ENCODE measurements around the gene UMODL1.
"Not testable (repeated sequence)": the region's sequence is repeated elsewhere in the genome, so short reads cannot be mapped to it uniquely, and the experiment has no call there.

The UMODL1 gene

DNA sequence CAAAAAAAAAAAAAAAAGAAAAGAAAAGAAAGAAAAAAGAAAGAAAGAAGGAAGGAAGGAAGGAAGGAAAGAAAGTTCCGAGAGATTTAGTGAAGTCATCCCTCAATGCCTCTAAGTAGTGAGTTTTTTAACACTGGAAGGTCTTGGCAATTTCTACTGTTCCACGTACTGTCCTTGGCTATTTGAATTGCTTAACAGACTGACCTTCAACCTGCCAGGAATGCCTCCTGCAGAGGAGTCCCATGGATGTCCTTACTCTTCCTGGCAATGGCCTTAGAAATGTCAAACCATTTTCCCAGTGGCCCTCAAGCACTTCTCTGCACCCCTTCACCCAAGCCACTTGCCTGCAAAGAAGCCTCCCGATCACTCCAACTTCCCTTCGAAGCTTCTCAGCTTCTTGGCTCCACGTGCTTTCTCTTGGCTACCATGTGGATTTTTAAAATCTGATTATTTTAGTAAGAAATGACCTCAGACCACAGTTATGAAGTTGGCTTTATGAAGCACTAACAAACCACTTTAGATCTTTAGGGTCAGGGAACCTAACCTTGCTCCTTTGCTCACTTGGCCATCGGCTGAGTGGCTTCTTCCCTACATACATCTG is 104.1 kb downstream of the UMODL1 start:
- DNase-seq, result no peak

- DNase-seq, result no peak
Measured at GRCh38 chr21:42176859-42177258, 105.7 kb downstream of the UMODL1 start.

DNA sequence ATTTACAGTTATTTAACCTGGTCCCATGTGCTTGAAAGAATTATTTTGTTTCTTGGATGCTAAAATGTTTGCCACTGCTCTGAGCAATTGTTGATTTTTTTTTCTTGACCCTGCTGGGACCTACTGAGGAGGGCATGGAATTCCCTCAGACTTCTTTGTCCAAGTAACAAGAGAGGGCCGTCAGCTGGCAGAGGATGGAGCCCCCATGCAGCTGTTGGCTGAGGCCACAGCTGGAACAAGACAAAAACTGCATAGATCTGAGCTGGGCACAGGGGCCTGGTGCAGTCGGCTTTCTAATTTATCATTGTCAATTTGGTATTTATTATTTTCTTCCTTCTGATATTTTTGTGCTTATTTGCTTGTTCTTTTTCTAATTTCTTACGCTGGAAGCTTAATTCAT is 108.2 kb downstream of the UMODL1 start:
- DNase-seq, result no peak

GRCh38 chr21:42180001-42180400 is 108.9 kb downstream of the UMODL1 start:
- DNase-seq, result not testable (repeated sequence)

DNA sequence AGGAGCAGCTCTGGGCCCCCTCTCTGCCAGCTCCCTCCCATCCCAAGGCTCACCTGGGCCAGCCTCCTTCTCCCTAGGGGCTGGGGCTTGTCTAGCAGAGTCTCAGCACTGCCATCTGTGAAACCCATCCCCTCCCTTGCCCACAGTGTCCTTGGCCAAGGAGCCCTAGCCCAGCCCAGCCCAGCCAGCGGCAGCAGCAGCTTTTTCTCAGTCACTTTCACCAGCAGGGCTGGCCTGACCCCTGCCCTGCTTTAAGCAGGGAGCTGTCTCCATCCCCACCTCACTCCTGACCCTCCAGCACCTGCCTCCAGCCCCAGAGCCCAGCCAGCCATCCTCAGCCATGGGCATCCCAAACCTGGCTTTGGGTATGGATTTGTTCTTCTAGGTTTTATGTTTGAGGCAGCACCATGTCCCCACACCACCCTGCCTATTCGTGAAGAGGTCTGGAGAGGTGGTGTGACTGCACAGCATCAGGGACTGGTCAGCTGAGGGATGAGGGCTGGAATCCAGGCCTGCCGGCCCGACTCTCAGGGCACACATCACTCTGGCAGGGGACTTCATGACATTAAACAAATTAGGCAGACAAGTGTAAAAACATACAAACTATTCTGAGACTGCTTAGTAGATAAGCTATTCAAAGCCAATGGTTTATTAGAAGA is 111.7 kb downstream of the UMODL1 start:
- DNase-seq, result no peak

GRCh38 chr21:42183374-42184266 is 112.5 kb downstream of the UMODL1 start:
- DNase-seq, result no peak

GRCh38 chr21:42186591-42186990 is 115.5 kb downstream of the UMODL1 start:
- no peak for DNase-seq

GRCh38 chr21:42187976-42188653 is 117.0 kb downstream of the UMODL1 start:
- peak; percentile 59 for DNase-seq

DNA sequence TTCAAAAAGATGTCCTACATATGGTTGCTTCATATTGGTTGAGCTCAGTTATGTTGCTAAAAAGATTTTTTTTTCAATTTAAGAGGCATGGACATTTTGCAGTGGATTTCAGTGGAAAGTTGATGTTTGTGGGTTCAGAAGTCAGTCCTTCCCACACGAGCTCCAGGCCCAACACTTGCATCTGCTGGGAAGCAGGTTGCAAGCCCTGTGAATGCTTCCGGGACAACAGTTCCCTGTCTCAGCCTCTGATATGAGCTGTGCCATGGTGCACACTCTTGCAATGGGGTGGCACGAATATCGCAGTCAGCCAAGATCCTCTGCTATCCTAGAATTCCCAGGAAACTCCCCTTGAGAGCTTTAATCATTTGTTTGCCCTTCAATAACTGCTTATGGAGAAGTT is 117.5 kb downstream of the UMODL1 start:
- DNase-seq, result no peak

GRCh38 chr21:42189431-42189830 is 118.3 kb downstream of the UMODL1 start:
- DNase-seq, result no peak

GRCh38 chr21:42189860-42190485 is 118.9 kb downstream of the UMODL1 start:
- no peak for DNase-seq

DNA sequence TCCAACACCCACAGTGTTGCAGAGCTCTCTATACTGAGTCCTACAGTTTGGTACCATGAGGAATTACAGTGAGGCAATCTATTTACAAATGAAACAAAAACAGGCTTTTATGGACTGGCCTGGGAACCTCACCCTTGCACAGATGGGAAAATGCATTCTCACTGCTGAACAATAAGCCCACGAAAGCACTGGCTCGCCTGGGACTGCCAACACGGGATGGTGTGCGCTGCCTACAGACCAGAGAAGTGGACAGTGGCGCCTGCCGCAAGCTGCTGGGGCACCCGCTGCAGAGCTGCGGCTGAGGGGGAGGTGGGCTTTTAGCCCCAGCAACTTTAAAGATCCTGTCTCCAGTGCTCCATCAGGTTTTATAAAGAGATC is 119.4 kb downstream of the UMODL1 start:
- no peak for DNase-seq

DNA sequence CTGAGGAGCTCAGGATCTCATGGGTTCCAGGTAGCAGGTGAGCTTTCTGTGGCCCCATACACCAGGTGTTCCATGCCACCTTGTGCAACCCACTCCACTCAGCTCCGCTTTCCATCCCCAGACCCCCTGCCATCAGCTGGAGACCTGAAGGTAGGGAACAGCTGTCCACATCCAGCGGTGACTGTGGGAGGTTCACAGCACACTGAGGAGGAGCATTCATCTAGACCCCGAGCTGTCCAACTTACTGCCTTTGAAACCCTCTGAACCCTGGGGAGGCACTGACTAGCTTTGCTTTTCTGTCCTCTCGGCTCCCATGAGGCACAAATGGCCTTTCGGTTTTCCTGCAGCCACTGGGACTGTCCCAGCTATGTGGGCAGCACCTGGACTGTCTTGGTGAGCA is 119.9 kb downstream of the UMODL1 start:
- no peak for DNase-seq

- DNase-seq, result no peak
Measured at GRCh38 chr21:42191696-42192595, 120.8 kb downstream of the UMODL1 start.
